GM23338 (cell line): ENCODE data around the gene STK11IP. TPM values are rescaled to one million over a fixed set of nuclear protein-coding genes. Genes with fewer than 3 reads are reported as not detected.

Experiments
- ATAC-seq: fragments of 200-7000 bp; cut with Tn5 transposase; 3 replicates; pipeline ENCODE4 v1.9.1; 2020
- DNase-seq: peaks from one replicate; pipeline ENCODE4 v3.0.0-alpha.2; 2015; ENCODE audit warnings: low spot score
- H2AFZ ChIP-seq: fragments of 200-600 bp; sonication (generic); 2 replicates; pipeline ENCODE4 v1.8.0; 2016; ENCODE audit warnings: antibody characterized with exemption, mild to moderate bottlenecking, moderate library complexity
- H3F3A ChIP-seq: fragments of 200-600 bp; sonication (generic); replicated peaks from 2 replicates; pipeline ENCODE4 v1.8.0; 2017; ENCODE audit warnings: antibody characterized with exemption, mixed run types, low read depth
- H3K27ac ChIP-seq: fragments of 200-600 bp; sonication (generic); 2 replicates; pipeline ENCODE4 v1.6.1; 2016; ENCODE audit warnings: low read depth
- H3K27me3 ChIP-seq: fragments of 200-600 bp; sonication (generic); 2 replicates; pipeline ENCODE4 v1.8.0; 2016; ENCODE audit warnings: mild to moderate bottlenecking, mixed run types, moderate library complexity; ENCODE audit not compliant: insufficient read depth
- H3K36me3 ChIP-seq: fragments of 200-600 bp; sonication (generic); 2 replicates; pipeline ENCODE4 v1.8.0; 2016; ENCODE audit warnings: mild to moderate bottlenecking; ENCODE audit not compliant: insufficient read depth
- H3K4me1 ChIP-seq: fragments of 200-600 bp; sonication (generic); 2 replicates; pipeline ENCODE4 v1.8.0; 2016; ENCODE audit warnings: mild to moderate bottlenecking, moderate library complexity; ENCODE audit not compliant: insufficient read depth
- H3K4me2 ChIP-seq: fragments of 200-600 bp; sonication (generic); 2 replicates; pipeline ENCODE4 v1.7.1; 2017; ENCODE audit warnings: mixed run types
- H3K4me3 ChIP-seq: fragments of 200-600 bp; sonication (generic); 2 replicates; pipeline ENCODE4 v1.6.1; 2016; ENCODE audit warnings: mixed run types
- H3K79me2 ChIP-seq: fragments of 200-600 bp; sonication (generic); replicated peaks from 2 replicates; pipeline ENCODE4 v1.8.0; 2017; ENCODE audit warnings: mild to moderate bottlenecking; ENCODE audit not compliant: insufficient read depth
- H3K9me2 ChIP-seq: fragments of 200-600 bp; sonication (generic); 2 replicates; pipeline ENCODE4 v1.8.0; 2017; ENCODE audit not compliant: insufficient read depth
- H4K20me1 ChIP-seq: fragments of 200-600 bp; sonication (generic); replicated peaks from 2 replicates; pipeline ENCODE4 v1.8.0; 2017; ENCODE audit warnings: mild to moderate bottlenecking; ENCODE audit not compliant: insufficient read depth
- H3K27ac Mint-ChIP-seq: 2 replicates; pipeline ENCODE4 v1.8.0; 2020; ENCODE audit warnings: inconsistent platforms, mild to moderate bottlenecking, moderate library complexity, mixed read lengths
- H3K27me3 Mint-ChIP-seq: 3 replicates; pipeline ENCODE4 v1.8.0; 2022; ENCODE audit warnings: low read depth, mild to moderate bottlenecking, moderate library complexity, mixed read lengths, inconsistent platforms; ENCODE audit not compliant: insufficient read depth, poor library complexity
- H3K36me3 Mint-ChIP-seq: 3 replicates; pipeline ENCODE4 v1.8.0; 2021; ENCODE audit warnings: low read depth, mild to moderate bottlenecking, inconsistent platforms, moderate library complexity, mixed read lengths
- H3K4me1 Mint-ChIP-seq: 3 replicates; pipeline ENCODE4 v1.8.0; 2020; ENCODE audit warnings: mild to moderate bottlenecking, inconsistent platforms, mixed read lengths
- H3K4me3 Mint-ChIP-seq: 3 replicates; pipeline ENCODE4 v1.8.0; 2021; ENCODE audit warnings: moderate library complexity, mild to moderate bottlenecking, inconsistent platforms, mixed read lengths
- H3K9me3 Mint-ChIP-seq: 3 replicates; pipeline ENCODE4 v1.8.0; 2020; ENCODE audit warnings: moderate library complexity, mild to moderate bottlenecking, inconsistent platforms, mixed read lengths
- CREB1 ChIP-seq: fragments of 250-450 bp; sonication (Bioruptor Pico); IDR thresholded peaks from 2 replicates; pipeline ENCODE4 v1.5.0; 2020; ENCODE audit warnings: low read depth, mild to moderate bottlenecking, moderate library complexity
- CTCF ChIP-seq, 2 experiments: fragments of 200-600 bp in 1 of 2; sonication (generic) in 1 of 2; conservative IDR thresholded peaks; 2 replicates each; pipeline versions ENCODE4 v1.5.1 to v1.6.1; 2016 to 2017; ENCODE audit warnings: antibody characterized with exemption in 2 of 2, low read depth in 2 of 2, mild to moderate bottlenecking in 2 of 2, moderate library complexity in 1 of 2
- ETS1 ChIP-seq: IDR thresholded peaks from 2 replicates; pipeline ENCODE4 v1.6.1; 2016; ENCODE audit warnings: antibody characterized with exemption
- JUNB ChIP-seq: IDR thresholded peaks from one replicate; pipeline ENCODE4 v1.6.1; 2016; ENCODE audit warnings: antibody characterized with exemption; ENCODE audit not compliant: unreplicated experiment
- NANOG ChIP-seq: IDR thresholded peaks from 2 replicates; pipeline ENCODE4 v1.6.1; 2016; ENCODE audit warnings: antibody characterized with exemption, borderline replicate concordance
- POLR2AphosphoS5 ChIP-seq: IDR thresholded peaks from 2 replicates; pipeline ENCODE4 v1.6.1; 2016; ENCODE audit warnings: antibody characterized with exemption, low read depth
- STAT1 ChIP-seq: IDR thresholded peaks from one replicate; pipeline ENCODE4 v1.6.1; 2016; ENCODE audit warnings: antibody characterized with exemption; ENCODE audit not compliant: unreplicated experiment
- ZNF331 ChIP-seq: fragments of 250-450 bp; sonication (Bioruptor Pico); IDR thresholded peaks from 2 replicates; pipeline ENCODE4 v1.5.0; 2020; ENCODE audit warnings: low read depth, mild to moderate bottlenecking, moderate library complexity
- ZNF462 ChIP-seq: fragments of 250-450 bp; sonication (Bioruptor Pico); IDR thresholded peaks from 2 replicates; pipeline ENCODE4 v1.5.0; 2020; ENCODE audit warnings: mild to moderate bottlenecking, moderate library complexity
- polyA plus RNA-seq: library from polyadenylated mRNA; unstranded; fragments of >200 nt; fragmentation: Nextera tagmentation; extraction: Ambion mirVana; gene quantifications from 2 replicates; pipeline ENCODE4 v1.2.1, GENCODE V29; 2016
- total RNA-seq: library from RNA; depleted of rRNA; stranded (reverse); fragments of >200 nt; shearing (Covaris generic); gene quantifications from 2 replicates; pipeline ENCODE4 v1.2.3, GENCODE V29; 2014

The STK11IP gene
- total and polyA plus RNA-seq, 2 experiments from 2014 or later, result 16.6 to 28.1 TPM

DNA sequence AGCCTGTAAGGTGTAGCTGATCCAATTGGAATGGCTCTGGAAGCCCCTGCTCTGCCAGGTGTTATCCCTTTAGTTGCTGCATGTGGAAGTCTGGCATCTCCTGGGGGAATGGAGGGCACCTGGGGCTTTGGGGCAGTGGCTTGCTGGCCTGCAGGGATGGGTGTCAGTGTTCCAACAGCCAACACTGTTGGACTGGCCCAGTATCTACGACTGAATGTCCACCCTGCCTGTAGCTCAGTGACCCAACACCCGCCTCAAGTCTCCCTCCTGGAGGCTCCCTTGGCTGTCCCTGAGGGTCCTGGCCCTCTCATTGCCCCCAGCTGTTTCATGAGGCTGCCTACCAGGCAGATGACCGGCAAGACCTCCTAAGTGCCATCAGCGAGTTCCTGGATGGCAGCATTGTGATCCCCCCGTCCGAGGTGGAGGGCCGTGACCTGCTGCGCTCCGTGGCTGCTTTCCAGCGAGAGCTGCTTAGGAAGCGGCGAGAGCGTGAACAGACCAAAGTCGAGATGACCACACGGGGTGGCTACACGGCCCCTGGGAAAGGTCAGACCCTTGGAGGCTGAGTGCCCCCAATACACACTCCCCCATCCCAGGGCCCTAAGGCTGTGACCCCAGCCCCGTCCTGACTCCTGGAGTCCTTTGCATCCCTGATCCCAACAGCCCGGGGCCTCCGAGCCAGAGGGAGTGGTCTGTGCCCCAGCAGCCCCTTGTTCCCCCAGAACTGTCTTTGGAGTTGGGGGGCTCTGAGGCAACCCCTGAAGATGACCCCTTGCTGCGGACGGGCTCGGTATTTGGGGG is 37.5 kb downstream of the STK11IP start:
- H3K27me3 Mint-ChIP-seq, result peaks cover 13% of the 10 kb centered on the region
- H3K4me1 ChIP-seq, result no peaks in the 10 kb centered on the region

GRCh38 chr2:219636144-219636915 is 38.7 kb downstream of the STK11IP start:
- no peak for ATAC-seq
- H3K9me3 Mint-ChIP-seq, result no peaks in the 10 kb centered on the region; the same call in 2 of the 3 replicates
- no peak for DNase-seq

More for the DNA sequence above, 37.5 kb downstream of the STK11IP start:
- Mint-ChIP-seq H3K4me1 (peaks cover 4% of the 10 kb centered on the region; the same call in 2 of the 3 replicates), H3K9me3 (no peaks in the 10 kb centered on the region; the same call in 2 of the 3 replicates), H3K36me3 (peaks cover 2% of the 10 kb centered on the region; the same call in 1 of the 3 replicates), H3K27ac (no peak overlapping the region), H3K4me3 (no peak overlapping the region)
- Histone ChIP-seq H3K4me3 (no peak overlapping the region), H3K79me2 (no peaks in the 10 kb centered on the region), H4K20me1 (no peaks in the 10 kb centered on the region), H2AFZ (no peak overlapping the region), H3K9me2 (no peaks in the 10 kb centered on the region), H3K27me3 (no peaks in the 10 kb centered on the region), H3K4me2 (no peak overlapping the region), H3K36me3 (no peaks in the 10 kb centered on the region), H3K27ac (no peak overlapping the region), H3F3A (no peaks in the 10 kb centered on the region)
- no peak for DNase-seq
- TF ChIP-seq JUNB, result no peak
- TF ChIP-seq STAT1, result no peak
- no peak for TF ChIP-seq POLR2AphosphoS5
- no peak for TF ChIP-seq CREB1 (CRISPR knock-in tag)
- TF ChIP-seq NANOG, result no peak
- no peak for TF ChIP-seq ETS1
- no peak for TF ChIP-seq ZNF331 (CRISPR knock-in tag)
- ATAC-seq, result no peak

More at GRCh38 chr2:219636144-219636915, 38.7 kb downstream of the STK11IP start:
- no peaks in the 10 kb centered on the region; the same call in 2 of the 3 replicates for H3K4me1 Mint-ChIP-seq
- no peak overlapping the region for H3K27ac ChIP-seq
- peaks cover 2% of the 10 kb centered on the region; the same call in 1 of the 3 replicates for H3K36me3 Mint-ChIP-seq
- H3K36me3 ChIP-seq, result no peaks in the 10 kb centered on the region
- no peak overlapping the region for H3K4me2 ChIP-seq
- H2AFZ ChIP-seq, result no peak overlapping the region
- H3K27me3 Mint-ChIP-seq, result peaks cover 13% of the 10 kb centered on the region
- no peak overlapping the region for H3K4me3 Mint-ChIP-seq
- H3K79me2 ChIP-seq, result no peaks in the 10 kb centered on the region
- H4K20me1 ChIP-seq, result no peaks in the 10 kb centered on the region
- H3K4me1 ChIP-seq, result no peaks in the 10 kb centered on the region
- H3K27me3 ChIP-seq, result no peaks in the 10 kb centered on the region
- no peak overlapping the region for H3K4me3 ChIP-seq
- no peak overlapping the region for H3K27ac Mint-ChIP-seq
- TF ChIP-seq CTCF (conservative IDR thresholded peaks at IDR 0.05; ENCODE audit: low read depth in 2 of 2) (no peak), POLR2AphosphoS5 (no peak), ZNF462 (CRISPR knock-in tag) (no peak), CREB1 (CRISPR knock-in tag) (no peak)
- H3K9me2 ChIP-seq, result no peaks in the 10 kb centered on the region
- no peaks in the 10 kb centered on the region for H3F3A ChIP-seq
